HG02885 (cell line): ENCODE measurements around the gene GPR52.
"Not testable (repeated sequence)": the region's sequence is repeated elsewhere in the genome, so short reads cannot be mapped to it uniquely, and the experiment has no call there.

Experiments
- ATAC-seq: cut with Tn5 transposase; IDR thresholded peaks from one replicate; pipeline ENCODE4 v1.9.1; 2021; ENCODE audit warnings: mild to moderate bottlenecking; ENCODE audit not compliant: unreplicated experiment, poor library complexity

Gene GPR52, protein sequence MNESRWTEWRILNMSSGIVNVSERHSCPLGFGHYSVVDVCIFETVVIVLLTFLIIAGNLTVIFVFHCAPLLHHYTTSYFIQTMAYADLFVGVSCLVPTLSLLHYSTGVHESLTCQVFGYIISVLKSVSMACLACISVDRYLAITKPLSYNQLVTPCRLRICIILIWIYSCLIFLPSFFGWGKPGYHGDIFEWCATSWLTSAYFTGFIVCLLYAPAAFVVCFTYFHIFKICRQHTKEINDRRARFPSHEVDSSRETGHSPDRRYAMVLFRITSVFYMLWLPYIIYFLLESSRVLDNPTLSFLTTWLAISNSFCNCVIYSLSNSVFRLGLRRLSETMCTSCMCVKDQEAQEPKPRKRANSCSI

DNA sequence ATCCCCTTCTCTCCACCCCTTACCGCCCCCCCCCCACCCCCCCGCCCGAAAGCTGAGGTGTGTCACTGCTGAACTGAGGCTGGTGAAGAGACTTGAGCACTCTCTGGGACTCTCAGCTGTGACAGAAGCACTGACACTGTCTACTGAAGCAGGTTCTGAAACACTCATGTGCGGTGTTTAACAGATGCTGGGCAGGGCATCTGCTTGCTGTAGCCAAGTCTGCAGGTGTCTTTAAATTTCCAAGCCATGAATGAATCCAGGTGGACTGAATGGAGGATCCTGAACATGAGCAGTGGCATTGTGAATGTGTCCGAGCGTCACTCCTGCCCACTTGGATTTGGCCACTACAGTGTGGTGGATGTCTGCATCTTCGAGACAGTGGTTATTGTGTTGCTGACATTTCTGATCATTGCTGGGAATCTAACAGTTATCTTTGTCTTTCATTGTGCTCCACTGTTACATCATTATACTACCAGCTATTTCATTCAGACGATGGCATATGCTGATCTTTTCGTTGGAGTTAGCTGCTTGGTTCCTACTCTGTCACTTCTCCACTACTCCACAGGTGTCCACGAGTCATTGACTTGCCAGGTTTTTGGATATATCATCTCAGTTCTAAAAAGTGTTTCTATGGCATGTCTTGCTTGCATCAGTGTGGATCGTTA lies at the start of gene GPR52:
Gene GPR52, plus strand, starts transcription at position 99 of the 665 bp plus-strand sequence. Its CDS starts 148 bp downstream, at position 247.
- ATAC-seq = no peak

- no peak for ATAC-seq
Measured at GRCh38 chr1:174398246-174398645, 49.5 kb upstream of the GPR52 start.

GRCh38 chr1:174399211-174399610 lies 48.6 kb upstream of the GPR52 start:
- no peak for ATAC-seq

GRCh38 chr1:174401075-174401474 lies 46.7 kb upstream of the GPR52 start:
- no peak for ATAC-seq

GRCh38 chr1:174405219-174405618 lies 42.5 kb upstream of the GPR52 start:
- ATAC-seq = no peak

- ATAC-seq = no peak
Measured at GRCh38 chr1:174406421-174406820, 41.3 kb upstream of the GPR52 start.

DNA sequence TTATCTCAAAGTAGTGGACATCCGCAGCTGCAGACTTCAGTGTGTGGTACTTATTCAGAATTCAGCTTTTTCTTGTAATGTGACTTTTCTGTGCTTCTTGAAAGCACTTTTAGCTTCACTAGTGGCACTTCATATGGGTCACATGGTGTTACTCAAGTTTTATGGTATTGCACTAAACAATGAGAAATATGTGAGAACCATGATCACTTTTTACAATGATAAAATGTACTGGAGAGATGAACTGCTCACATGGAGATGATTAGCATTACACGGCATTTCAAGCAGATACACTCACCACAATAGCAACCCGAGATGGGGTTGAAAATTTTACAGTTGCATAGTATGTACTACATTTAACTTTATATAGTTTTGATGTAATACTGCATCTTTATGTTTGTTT lies 40.1 kb upstream of the GPR52 start:
- ATAC-seq = no peak

- ATAC-seq = no peak
Measured at GRCh38 chr1:174408146-174408545, 39.6 kb upstream of the GPR52 start.

- not testable (repeated sequence) for ATAC-seq
Measured at GRCh38 chr1:174409801-174410200, 38.0 kb upstream of the GPR52 start.

DNA sequence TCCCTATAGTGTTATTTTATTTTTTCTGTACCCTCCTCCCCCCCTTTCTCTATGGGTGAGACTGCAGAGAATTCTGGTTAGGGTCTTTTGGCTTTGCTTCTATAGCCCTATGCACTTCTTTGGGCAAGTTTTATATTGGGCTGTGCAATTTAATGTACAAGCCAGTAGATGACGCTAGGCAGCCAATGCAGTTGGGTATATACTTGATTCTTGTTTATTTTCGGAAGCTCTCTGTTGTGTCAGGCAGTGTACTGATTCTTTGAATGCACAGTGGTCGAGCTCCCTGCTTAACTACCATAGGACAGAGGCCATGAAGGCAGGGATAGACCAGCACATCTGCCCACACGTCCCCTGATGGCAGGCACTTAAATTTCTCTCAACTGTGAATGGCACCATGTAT lies 34.1 kb upstream of the GPR52 start:
- ATAC-seq = no peak

- ATAC-seq = no peak
Measured at GRCh38 chr1:174414203-174414602, 33.6 kb upstream of the GPR52 start.

- no peak for ATAC-seq
Measured at GRCh38 chr1:174415506-174415905, 32.3 kb upstream of the GPR52 start.

DNA sequence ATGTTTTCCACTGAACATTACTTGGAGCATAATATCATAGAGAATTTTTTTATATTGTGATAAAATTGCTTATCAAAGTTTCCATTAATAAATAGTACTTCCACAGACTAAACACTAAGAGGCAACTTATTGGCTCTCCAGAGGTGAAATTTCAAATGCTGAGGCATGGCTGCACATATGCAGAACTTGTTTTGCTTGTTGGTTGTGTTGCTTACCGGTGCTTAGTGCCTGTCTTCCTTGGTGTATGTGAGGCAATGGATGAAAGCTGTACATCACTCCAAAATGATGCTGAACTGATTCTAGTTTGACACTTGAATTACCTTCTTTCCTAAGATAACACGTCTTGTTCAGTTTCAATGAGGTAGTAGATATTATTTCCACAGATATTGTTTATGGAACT lies 29.8 kb upstream of the GPR52 start:
- no peak for ATAC-seq

DNA sequence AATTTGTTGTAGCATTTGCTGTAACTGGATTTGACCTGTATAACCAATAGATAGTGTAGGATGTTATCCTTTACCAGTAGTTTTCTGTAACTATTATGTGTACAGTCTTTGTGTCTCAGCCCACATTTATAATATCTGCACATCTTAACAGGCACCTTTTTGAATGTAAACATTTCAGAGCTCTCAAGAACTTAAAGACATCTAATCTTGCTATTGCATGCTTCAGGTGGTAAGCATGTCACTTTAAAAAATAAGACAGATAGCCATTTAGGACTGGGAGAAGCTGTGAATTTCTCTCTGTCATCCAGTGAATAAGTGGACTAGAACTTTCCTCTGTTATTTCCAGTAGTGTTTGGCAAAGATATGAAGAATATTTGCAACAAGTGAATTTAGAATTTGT lies 22.6 kb upstream of the GPR52 start:
- no peak for ATAC-seq

DNA sequence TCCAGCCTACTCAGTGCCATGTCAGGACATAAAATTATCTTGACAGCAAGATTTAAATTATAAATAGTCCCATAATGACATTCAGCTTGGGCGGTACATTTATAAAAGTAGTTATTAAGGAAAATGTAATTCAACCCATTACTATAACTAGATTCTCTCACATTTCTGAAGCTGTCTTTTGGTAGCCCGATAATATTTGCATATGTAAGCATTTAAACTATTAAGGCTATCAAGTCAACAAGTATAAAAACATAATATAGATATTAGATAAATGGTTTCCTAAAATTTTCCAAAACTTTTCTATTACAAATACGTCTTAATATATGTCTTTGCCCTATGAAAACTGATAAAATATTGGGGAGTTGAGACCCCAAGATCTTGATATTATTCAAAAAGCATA lies 21.6 kb upstream of the GPR52 start:
- ATAC-seq = no peak

GRCh38 chr1:174428033-174428432 lies 19.7 kb upstream of the GPR52 start:
- ATAC-seq = no peak

DNA sequence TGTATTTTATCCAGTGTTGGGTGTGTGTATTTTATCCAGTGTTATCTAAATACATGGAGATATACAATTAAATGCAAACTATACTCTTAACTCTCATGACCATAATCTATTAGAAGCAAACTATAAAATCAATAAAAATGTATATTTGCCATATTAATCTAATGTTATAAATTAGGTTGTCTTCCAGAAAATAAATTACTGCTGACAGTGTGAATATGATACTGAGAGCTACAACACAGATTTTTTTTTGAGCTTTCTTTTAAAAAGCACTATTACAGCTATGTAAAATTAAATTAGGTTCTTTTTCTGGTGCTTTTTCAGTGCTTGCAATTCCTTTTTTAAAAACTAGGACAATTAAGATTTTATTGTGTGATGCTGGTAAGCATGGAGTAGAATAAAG lies 19.0 kb upstream of the GPR52 start:
- no peak for ATAC-seq

GRCh38 chr1:174433451-174433850 lies 14.3 kb upstream of the GPR52 start:
- ATAC-seq = no peak

DNA sequence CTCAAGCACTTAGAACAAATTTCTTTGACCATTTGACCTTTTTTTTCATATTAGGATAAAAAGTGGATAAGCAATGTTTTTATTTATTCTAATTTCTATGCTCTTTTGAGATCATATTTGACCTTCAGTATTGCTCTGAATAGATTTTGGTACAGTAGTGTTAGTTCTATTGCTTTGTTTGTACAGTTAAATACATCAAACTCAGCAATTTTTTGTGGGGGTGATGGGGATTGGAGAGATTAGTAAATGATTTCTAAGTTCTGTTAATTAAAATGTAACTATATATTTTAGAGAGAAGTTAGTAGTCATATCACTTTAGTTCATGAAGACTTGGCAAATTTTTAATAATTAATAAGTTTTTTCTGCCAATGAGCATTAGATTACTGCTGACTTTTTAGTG lies 2.4 kb upstream of the GPR52 start:
- ATAC-seq = no peak

GRCh38 chr1:174445817-174446216 lies 1.9 kb upstream of the GPR52 start:
- ATAC-seq = no peak

GRCh38 chr1:174448531-174448883 lies 743 bp downstream of the GPR52 start:
- ATAC-seq = no peak

GRCh38 chr1:174448974-174449373 lies 1.2 kb downstream of the GPR52 start:
- no peak for ATAC-seq
